OCI-LY7 (cell line): ENCODE results near the gene C3orf52. TPM values are rescaled to one million over a fixed set of nuclear protein-coding genes. Genes with fewer than 3 reads are reported as not detected.
"Not testable (repeated sequence)": the region's sequence is repeated elsewhere in the genome, so short reads cannot be mapped to it uniquely, and the experiment has no call there.

Experiments
- Bru-seq: library from RNA; stranded (reverse); fragments of 400-500 nt; gene quantifications from one replicate; lab custom pipeline; 2021; lab: Mats Ljungman, UMichigan
- BruChase-seq, 2 experiments: library from RNA; stranded (reverse); fragments of 400-500 nt; gene quantifications; one replicate each; lab custom pipeline; 2021; lab: Mats Ljungman, UMichigan
- BruUV-seq: library from RNA; stranded (reverse); fragments of 400-500 nt; replicated peaks from 2 replicates; lab custom pipeline; 2021; lab: Mats Ljungman, UMichigan
- CTCF ChIA-PET: fragments of 300-600 bp; sonication (Branson Sonifier 250); formaldehyde crosslinking; loops from one replicate; lab custom pipeline; 2022; ENCODE audit warnings: antibody characterized with exemption; ENCODE audit not compliant: unreplicated experiment; lab: Charles Lee
- POLR2A ChIA-PET: fragments of 300-600 bp; sonication (Branson Sonifier 250); formaldehyde crosslinking; loops from one replicate; lab custom pipeline; 2022; ENCODE audit warnings: antibody characterized with exemption; lab: Charles Lee
- DNase-seq: peaks from one replicate; pipeline ENCODE4 v3.0.0-alpha.2; 2015; ENCODE audit warnings: low spot score
- H2AFZ ChIP-seq: fragments of 200-600 bp; sonication (generic), shearing (Covaris generic); 2 replicates; pipeline ENCODE4 v1.6.1; 2014; ENCODE audit warnings: mild to moderate bottlenecking, antibody characterized with exemption, low read length, moderate library complexity
- H3K27ac ChIP-seq: fragments of 200-600 bp; sonication (generic); 2 replicates; pipeline ENCODE4 v1.5.1; 2014; ENCODE audit warnings: mixed run types, low read depth, mild to moderate bottlenecking, moderate library complexity, low read length, inconsistent platforms; ENCODE audit not compliant: poor library complexity, severe bottlenecking
- H3K36me3 ChIP-seq: fragments of 200-600 bp; sonication (generic); 2 replicates; pipeline ENCODE4 v1.6.1; 2014; ENCODE audit warnings: mild to moderate bottlenecking, antibody characterized with exemption, low read length, moderate library complexity, mixed read lengths; ENCODE audit not compliant: insufficient read depth
- H3K4me1 ChIP-seq: fragments of 200-600 bp; sonication (generic); 2 replicates; pipeline ENCODE4 v1.5.1; 2014; ENCODE audit warnings: mild to moderate bottlenecking, low read length; ENCODE audit not compliant: insufficient read depth, poor library complexity, severe bottlenecking
- H3K4me2 ChIP-seq: fragments of 200-600 bp; sonication (generic); 2 replicates; pipeline ENCODE4 v1.6.1; 2014; ENCODE audit warnings: mild to moderate bottlenecking, low read length
- H3K4me3 ChIP-seq: fragments of 200-600 bp; sonication (generic); 2 replicates; pipeline ENCODE4 v1.5.1; 2014; ENCODE audit warnings: mild to moderate bottlenecking, low read depth, low read length; ENCODE audit not compliant: poor library complexity, severe bottlenecking
- H3K79me2 ChIP-seq: fragments of 200-600 bp; sonication (generic); 2 replicates; pipeline ENCODE4 v1.6.1; 2016; ENCODE audit warnings: low read depth, mild to moderate bottlenecking, low read length, moderate library complexity, mixed read lengths; ENCODE audit not compliant: insufficient read depth
- H3K9me2 ChIP-seq: fragments of 200-600 bp; sonication (generic); 2 replicates; pipeline ENCODE4 v1.6.1; 2016; ENCODE audit warnings: mild to moderate bottlenecking, low read length, mixed read lengths; ENCODE audit not compliant: insufficient read depth
- H3K9me3 ChIP-seq: fragments of 200-600 bp; sonication (generic); 2 replicates; pipeline ENCODE4 v1.6.1; 2014; ENCODE audit warnings: mild to moderate bottlenecking, mixed run types, low read length, mixed read lengths
- H4K20me1 ChIP-seq: fragments of 200-600 bp; sonication (generic); 2 replicates; pipeline ENCODE4 v1.6.1; 2014; ENCODE audit warnings: mild to moderate bottlenecking, antibody characterized with exemption, low read length, moderate library complexity, mixed read lengths; ENCODE audit not compliant: insufficient read depth
- CTCF ChIP-seq: fragments of 200-600 bp; sonication (generic); conservative IDR thresholded peaks from 2 replicates; pipeline ENCODE4 v1.5.1; 2014; ENCODE audit warnings: mild to moderate bottlenecking, antibody characterized with exemption, low read length, moderate library complexity, mixed read lengths
- EZH2phosphoT487 ChIP-seq: fragments of 200-600 bp; sonication (generic); IDR thresholded peaks from 2 replicates; pipeline ENCODE4 v1.6.1; 2018; ENCODE audit warnings: low read depth, borderline replicate concordance, mild to moderate bottlenecking, mixed run types, antibody characterized with exemption, low read length, moderate library complexity, mixed read lengths
- intact Hi-C: fragments of 100-400 bp; cut with micrococcal nuclease; formaldehyde crosslinking; loops from one replicate; pipeline ENCODE4 v1.10.0; 2022; ENCODE audit not compliant: unreplicated experiment
- long read RNA-seq: library from polyadenylated mRNA; stranded (forward); transcript quantifications from one replicate; pipeline ENCODE4 v2.0.0, GENCODE V29; 2022
- total RNA-seq, 2 experiments: library from RNA; depleted of rRNA in 1 of 2; stranded (reverse); fragments of >200 nt in 1 of 2; shearing (Covaris generic) in 1 of 2; gene quantifications; 2 replicates each; pipeline ENCODE4 v1.2.3, GENCODE V29; 2014 to 2022

Gene C3orf52
- total RNA-seq (2014; rRNA removed; shearing (Covaris generic)) = 19.0 and 20.1 TPM in 2 replicates
- total RNA-seq (2022) = 11.2 and 17.9 TPM in 2 replicates
- Bru-seq, nascent RNA = percentile 69 among the genes with signal in this experiment
- percentile 53 among the genes with signal in this experiment for BruChase-seq, experiment 1, labeled RNA remaining after a 6-hour chase
- percentile 55 among the genes with signal in this experiment for BruChase-seq, experiment 2, labeled RNA remaining after a 2-hour chase
- long read RNA-seq, transcript C3orf52-201 (6 exons, 2,277 nt) = major isoform, 22 of 37 reads
- long read RNA-seq, partial matches to known transcripts = 1 of 37 reads
- long read RNA-seq, other reads (novel, unspliced or antisense) = 12 of 37 reads

- intact Hi-C loops = no loop called here
- ChIA-PET CTCF (no interaction called here), POLR2A (interaction anchor here (2.2 kb wide), 1 partner anchor 8 kb away, joined by 7 read pairs; no protein-coding TSS in a partner anchor)
- Histone ChIP-seq H3K9me2 (no peaks in the 10 kb centered on the region), H3K79me2 (peaks cover 7% of the 10 kb centered on the region; the same call in 1 of the 2 replicates), H3K4me3 (peak within 1 kb of the TSS; percentile 74), H3K4me1 (peaks cover 47% of the 10 kb centered on the region), H3K9me3 (no peaks in the 10 kb centered on the region), H3K4me2 (peak within 1 kb of the TSS; percentile 93), H3K27ac (no peak within 1 kb of the TSS), H3K36me3 (no peaks in the 10 kb centered on the region), H4K20me1 (no peaks in the 10 kb centered on the region), H2AFZ (peak within 1 kb of the TSS; percentile 61)
- BruUV-seq = TSS peak; percentile 52
- TF ChIP-seq EZH2phosphoT487 (no peak), CTCF (no peak; the same call in 1 of the 2 replicates)
- peak; percentile 63 for DNase-seq
Measured at GRCh38 chr3:112086076-112086854, at the start of gene C3orf52. TSS of gene C3orf52 (plus strand) at chr3:112086389. CDS start at chr3:112086408, 19 bp downstream.

- H3K4me2 ChIP-seq, DNase-seq, intact Hi-C loops, POLR2A ChIA-PET, H2AFZ ChIP-seq, H3K9me3 ChIP-seq, H3K9me2 ChIP-seq, CTCF ChIA-PET, H3K27ac ChIP-seq, H3K36me3 ChIP-seq, H4K20me1 ChIP-seq, BruUV-seq, H3K79me2 ChIP-seq, H3K4me3 ChIP-seq: not testable (repeated sequence)
- peaks cover 14% of the 10 kb centered on the region for H3K4me1 ChIP-seq
Measured at GRCh38 chr3:112037194-112037593, 49.0 kb upstream of the C3orf52 start.

- peaks cover 14% of the 10 kb centered on the region for H3K4me1 ChIP-seq
- no peaks in the 10 kb centered on the region for H3K36me3 ChIP-seq
- ChIA-PET CTCF (interaction anchor here (0.6 kb wide), 1 partner anchor 52 kb away, joined by 3 read pairs; no protein-coding TSS in a partner anchor), POLR2A (interaction anchor here (0.8 to 1.5 kb wide), 8 partner anchors 15 to 64 kb away, joined by 3 to 16 read pairs (median 3); partner anchors contain the start of gene ABHD10)
- no TSS peak for BruUV-seq
- H3K79me2 ChIP-seq = no peaks in the 10 kb centered on the region
- H4K20me1 ChIP-seq = no peaks in the 10 kb centered on the region
- intact Hi-C loops = no loop called here
- DNase-seq = peak; percentile 69
- TF ChIP-seq CTCF (no peak), EZH2phosphoT487 (no peak)
- H3K4me2 ChIP-seq = peak overlapping the region; percentile 52
- peak overlapping the region; percentile 19 for H3K27ac ChIP-seq
- H3K9me2 ChIP-seq = no peaks in the 10 kb centered on the region
- peak overlapping the region; percentile 90 for H2AFZ ChIP-seq
- H3K9me3 ChIP-seq = no peaks in the 10 kb centered on the region
- no peak overlapping the region for H3K4me3 ChIP-seq
Measured at GRCh38 chr3:112038863-112039262, 47.3 kb upstream of the C3orf52 start.
